CD8-positive, alpha-beta memory T cell (primary cell): ENCODE measurements around the gene LAMB2. TPM values are rescaled to one million over a fixed set of nuclear protein-coding genes. Genes with fewer than 3 reads are reported as not detected.

Source experiments
- CTCF ChIA-PET: fragments of 350-600 bp; sonication (Branson Sonifier 250); formaldehyde crosslinking; loops from one replicate; lab custom pipeline; 2021; ENCODE audit warnings: antibody characterized with exemption; lab: Charles Lee
- POLR2A ChIA-PET: fragments of 350-600 bp; sonication (Branson Sonifier 250); formaldehyde crosslinking; loops from one replicate; lab custom pipeline; 2021; ENCODE audit warnings: antibody characterized with exemption; lab: Charles Lee
- DNase-seq, 5 donors: peaks; one replicate each; pipeline versions ENCODE4 v3.0.0 to v3.0.0-alpha.2; 2020 to 2022; ENCODE audit warnings: mixed read lengths in 1 of 5
- H3K27ac ChIP-seq: one replicate; pipeline ENCODE4 v1.7.0; 2013; ENCODE audit warnings: low read depth, mild to moderate bottlenecking, low read length, moderate library complexity
- H3K27me3 ChIP-seq: 2 replicates; pipeline ENCODE4 v1.7.0; 2013; ENCODE audit warnings: low read length, mild to moderate bottlenecking; ENCODE audit not compliant: insufficient read depth, poor library complexity, severe bottlenecking
- H3K36me3 ChIP-seq: 2 replicates; pipeline ENCODE4 v1.7.0; 2013; ENCODE audit warnings: mild to moderate bottlenecking, low read length, moderate library complexity; ENCODE audit not compliant: insufficient read depth
- H3K4me1 ChIP-seq: 2 replicates; pipeline ENCODE4 v1.7.0; 2013; ENCODE audit warnings: mild to moderate bottlenecking, low read length, moderate library complexity; ENCODE audit not compliant: insufficient read depth
- H3K4me3 ChIP-seq: 2 replicates; pipeline ENCODE4 v1.7.0; 2013; ENCODE audit warnings: mild to moderate bottlenecking, low read length
- H3K9me3 ChIP-seq: 2 replicates; pipeline ENCODE4 v1.7.0; 2013; ENCODE audit warnings: mild to moderate bottlenecking, low read length
- H3K27ac Mint-ChIP-seq, 8 donors: one replicate each; pipeline ENCODE4 v1.8.0; 2020 to 2021; ENCODE audit warnings: mixed read lengths in 8 of 8, mild to moderate bottlenecking in 6 of 8, inconsistent platforms in 3 of 8, moderate library complexity in 3 of 8
- H3K27me3 Mint-ChIP-seq, 2 donors: one replicate each; pipeline ENCODE4 v1.8.0; 2020 to 2021; ENCODE audit warnings: mixed read lengths in 2 of 2, mild to moderate bottlenecking in 1 of 2, moderate library complexity in 1 of 2
- H3K36me3 Mint-ChIP-seq, 3 donors: one replicate each; pipeline ENCODE4 v1.8.0; 2020 to 2021; ENCODE audit warnings: mixed read lengths in 3 of 3, inconsistent platforms in 1 of 3, mild to moderate bottlenecking in 1 of 3
- H3K4me1 Mint-ChIP-seq, 3 donors: one replicate each; pipeline ENCODE4 v1.8.0; 2020 to 2021; ENCODE audit warnings: mixed read lengths in 3 of 3, inconsistent platforms in 1 of 3, mild to moderate bottlenecking in 1 of 3
- H3K4me3 Mint-ChIP-seq, 7 donors: one replicate each; pipeline ENCODE4 v1.8.0; 2020 to 2021; ENCODE audit warnings: mixed read lengths in 7 of 7, mild to moderate bottlenecking in 6 of 7, moderate library complexity in 4 of 7, inconsistent platforms in 2 of 7
- H3K9me3 Mint-ChIP-seq, 5 donors: one replicate each; pipeline ENCODE4 v1.8.0; 2020 to 2022; ENCODE audit warnings: mixed read lengths in 5 of 5, mild to moderate bottlenecking in 3 of 5, moderate library complexity in 2 of 5, inconsistent platforms in 1 of 5
- polyA plus RNA-seq: library from polyadenylated mRNA; unstranded; fragments of 300-500 nt; fragmentation: Illumina TruSeq; gene quantifications from one replicate; pipeline ENCODE4 v1.2.3, GENCODE V29; 2021
- total RNA-seq, 2 experiments: library from RNA; stranded (reverse); gene quantifications; one replicate each; pipeline ENCODE4 v1.2.3, GENCODE V29; 2021

The LAMB2 gene
- total and polyA plus RNA-seq, 3 experiments from 2014 or later, result 0.58 to 0.77 TPM; not detected in 1

- no peaks in the 10 kb centered on the region for H3K4me1 ChIP-seq
- CTCF ChIA-PET, result interaction anchor here (1.3 to 5.1 kb wide), 7 partner anchors 12 to 355 kb away, joined by 3 to 21 read pairs (median 5); partner anchors contain the start of genes IMPDH2, KLHDC8B, QRICH1 and USP19
- Mint-ChIP-seq H3K4me1 (peaks cover 2 to 15% (median 7%) of the 10 kb centered on the region in 3 donors), H3K27me3 (no peaks in the 10 kb centered on the region), H3K27ac (peak overlapping the region in 3 of 8 donors; percentile 36 to 86 (median 47)), H3K36me3 (peaks cover 0 to 19% (median 0%) of the 10 kb centered on the region in 3 donors), H3K9me3 (no peaks in the 10 kb centered on the region), H3K4me3 (no peak overlapping the region)
- H3K9me3 ChIP-seq, result no peaks in the 10 kb centered on the region
- POLR2A ChIA-PET, result interaction anchor here (1.0 kb wide), 1 partner anchor 38 kb away, joined by 3 read pairs; the partner anchor contains the start of gene USP19
- DNase-seq, result no peak
- H3K27ac ChIP-seq, result no peak overlapping the region
- no peaks in the 10 kb centered on the region for H3K36me3 ChIP-seq
- H3K27me3 ChIP-seq, result no peaks in the 10 kb centered on the region
- H3K4me3 ChIP-seq, result no peak overlapping the region
These were observed 25.9 kb upstream of the LAMB2 start for GRCh38 chr3:49158792-49159191.

DNA sequence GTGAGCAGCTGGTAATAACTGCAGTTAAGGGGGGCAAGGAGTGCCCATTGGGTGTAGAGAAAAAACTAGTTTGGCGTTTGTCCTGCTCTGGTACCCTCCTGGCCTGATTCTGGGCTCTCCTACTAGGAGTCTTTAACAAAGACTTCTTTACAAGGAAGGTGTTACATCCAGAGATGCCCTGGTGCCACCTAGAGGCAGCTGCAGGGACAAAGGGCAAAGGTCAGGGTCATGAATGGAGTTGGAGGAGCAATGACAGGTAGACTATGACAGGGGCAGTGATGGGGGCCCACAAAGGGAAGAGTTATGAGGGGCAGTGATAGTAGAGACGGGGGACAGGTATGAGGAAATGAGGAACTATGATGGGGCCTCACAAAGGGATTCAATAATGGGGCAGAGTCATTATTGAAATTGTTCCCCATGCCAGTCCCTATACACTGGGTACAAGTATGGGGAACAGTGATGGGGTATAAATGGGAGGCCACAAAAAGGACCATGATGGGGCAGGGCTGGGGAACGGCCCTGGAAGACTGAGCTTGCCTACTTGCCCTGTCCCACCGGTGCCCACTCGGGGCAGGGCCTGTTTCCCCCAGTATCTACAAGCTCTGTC, 25.4 kb upstream of the LAMB2 start:
- H3K27ac Mint-ChIP-seq, result peak overlapping the region in 6 of 8 donors; percentile 2 to 98 (median 40)
- Histone ChIP-seq H3K4me3 (no peak overlapping the region), H3K4me1 (no peaks in the 10 kb centered on the region), H3K9me3 (no peaks in the 10 kb centered on the region), H3K36me3 (no peaks in the 10 kb centered on the region), H3K27me3 (no peaks in the 10 kb centered on the region), H3K27ac (no peak overlapping the region)
- ChIA-PET CTCF (interaction anchor here (0.8 to 5.1 kb wide), 8 partner anchors 13 to 356 kb away, joined by 3 to 21 read pairs (median 5); partner anchors contain the start of genes IMPDH2, KLHDC8B, QRICH1 and USP19), POLR2A (interaction anchor here (1.0 kb wide), 1 partner anchor 37 kb away, joined by 3 read pairs; the partner anchor contains the start of gene USP19)
- peaks cover 0 to 12% (median 4%) of the 10 kb centered on the region in 3 donors for H3K4me1 Mint-ChIP-seq
- peak overlapping the region in 1 of 7 donors; percentile 2 for H3K4me3 Mint-ChIP-seq
- H3K9me3 Mint-ChIP-seq, result no peaks in the 10 kb centered on the region
- H3K27me3 Mint-ChIP-seq, result no peaks in the 10 kb centered on the region
- H3K36me3 Mint-ChIP-seq, result peaks cover 0 to 13% (median 0%) of the 10 kb centered on the region in 3 donors
- peak; percentile 36 to 78 (median 49) for DNase-seq

- Mint-ChIP-seq H3K27ac (peak overlapping the region in 2 of 8 donors; percentile 6 to 61), H3K9me3 (no peaks in the 10 kb centered on the region), H3K27me3 (no peaks in the 10 kb centered on the region), H3K4me3 (no peak overlapping the region), H3K4me1 (peaks cover 0 to 7% (median 4%) of the 10 kb centered on the region in 3 donors), H3K36me3 (peaks cover 0 to 8% (median 0%) of the 10 kb centered on the region in 3 donors)
- ChIA-PET POLR2A (interaction anchor here (0.6 to 0.9 kb wide), 2 partner anchors 64 to 620 kb away, joined by 3 read pairs; partner anchors contain the start of gene QRICH1), CTCF (interaction anchor here (0.8 to 5.1 kb wide), 7 partner anchors 13 to 173 kb away, joined by 4 to 21 read pairs (median 5); partner anchors contain the start of genes IMPDH2, KLHDC8B, P4HTM and USP19)
- Histone ChIP-seq H3K9me3 (no peaks in the 10 kb centered on the region), H3K36me3 (no peaks in the 10 kb centered on the region), H3K4me1 (no peaks in the 10 kb centered on the region), H3K27me3 (no peaks in the 10 kb centered on the region), H3K4me3 (no peak overlapping the region), H3K27ac (no peak overlapping the region)
- DNase-seq, result no peak
These were observed 24.4 kb upstream of the LAMB2 start for GRCh38 chr3:49157289-49157688.

- Mint-ChIP-seq H3K36me3 (no peaks in the 10 kb centered on the region), H3K4me1 (peaks cover 0 to 4% (median 0%) of the 10 kb centered on the region in 3 donors), H3K27ac (peak overlapping the region in 1 of 8 donors; percentile 60), H3K4me3 (no peak overlapping the region), H3K9me3 (no peaks in the 10 kb centered on the region), H3K27me3 (no peaks in the 10 kb centered on the region)
- no peaks in the 10 kb centered on the region for H3K27me3 ChIP-seq
- H3K4me3 ChIP-seq, result no peak overlapping the region
- H3K36me3 ChIP-seq, result no peaks in the 10 kb centered on the region
- ChIA-PET POLR2A (no interaction called here), CTCF (interaction anchor here (0.9 kb wide), 2 partner anchors 17 to 166 kb away, joined by 3 to 5 read pairs; partner anchors contain the start of gene KLHDC8B)
- no peaks in the 10 kb centered on the region for H3K9me3 ChIP-seq
- DNase-seq, result no peak
- H3K27ac ChIP-seq, result no peak overlapping the region
- H3K4me1 ChIP-seq, result no peaks in the 10 kb centered on the region
These were observed 20.6 kb upstream of the LAMB2 start for GRCh38 chr3:49153349-49153912.

DNA sequence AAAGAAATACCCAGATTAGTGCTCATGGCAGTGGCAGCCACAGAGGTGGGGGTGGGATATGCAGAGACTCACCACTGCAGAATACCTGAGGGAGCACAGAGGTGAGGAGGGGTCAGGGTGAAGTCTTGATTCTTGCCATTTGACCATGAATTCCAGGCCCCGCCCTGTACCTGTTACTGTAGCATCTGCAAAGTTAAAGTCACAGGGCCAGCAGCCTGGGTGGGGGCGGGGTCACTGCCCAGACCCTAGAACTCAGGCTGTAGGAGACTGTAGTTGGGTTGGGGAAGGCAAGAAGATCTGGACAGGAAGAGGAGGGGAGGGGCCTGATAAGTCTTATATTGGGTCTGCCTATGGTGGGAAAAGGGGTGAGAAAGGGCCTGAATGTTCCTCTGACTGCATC, 18.8 kb upstream of the LAMB2 start:
- H3K27me3 Mint-ChIP-seq, result no peaks in the 10 kb centered on the region
- peak overlapping the region in 1 of 8 donors; percentile 32 for H3K27ac Mint-ChIP-seq
- no peaks in the 10 kb centered on the region for H3K36me3 ChIP-seq
- H3K4me3 Mint-ChIP-seq, result no peak overlapping the region
- no peaks in the 10 kb centered on the region for H3K4me1 ChIP-seq
- H3K27ac ChIP-seq, result no peak overlapping the region
- POLR2A ChIA-PET, result no interaction called here
- CTCF ChIA-PET, result no interaction called here
- H3K4me3 ChIP-seq, result no peak overlapping the region
- H3K36me3 Mint-ChIP-seq, result no peaks in the 10 kb centered on the region
- H3K9me3 Mint-ChIP-seq, result no peaks in the 10 kb centered on the region
- H3K27me3 ChIP-seq, result no peaks in the 10 kb centered on the region
- no peak for DNase-seq
- H3K9me3 ChIP-seq, result no peaks in the 10 kb centered on the region
- H3K4me1 Mint-ChIP-seq, result no peaks in the 10 kb centered on the region

DNA sequence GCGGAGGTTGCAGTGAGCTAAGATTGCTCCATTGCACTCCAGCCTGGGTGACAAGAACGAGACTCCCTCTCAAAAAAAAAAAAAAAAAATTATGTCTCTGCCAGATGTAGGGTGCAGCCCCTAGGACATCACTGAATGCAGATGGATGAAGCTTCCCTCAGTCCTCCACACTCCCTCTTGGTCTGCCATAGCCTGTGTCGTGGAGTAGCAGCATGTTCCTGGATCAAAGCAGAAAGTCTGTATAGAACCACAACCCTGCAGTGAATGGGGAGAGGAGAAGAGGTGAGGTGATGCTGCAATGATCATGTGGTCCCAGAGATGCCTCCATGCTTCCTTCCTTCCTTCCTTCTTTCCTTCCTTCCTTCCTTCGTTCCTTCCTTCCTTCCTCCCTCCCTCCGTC, 15.3 kb upstream of the LAMB2 start:
- no peaks in the 10 kb centered on the region for H3K27me3 Mint-ChIP-seq
- no peak for DNase-seq
- ChIA-PET POLR2A (no interaction called here), CTCF (no interaction called here)
- Histone ChIP-seq H3K9me3 (no peaks in the 10 kb centered on the region), H3K4me3 (no peak overlapping the region), H3K36me3 (no peaks in the 10 kb centered on the region), H3K27ac (no peak overlapping the region), H3K4me1 (no peaks in the 10 kb centered on the region), H3K27me3 (no peaks in the 10 kb centered on the region)
- H3K27ac Mint-ChIP-seq, result peak overlapping the region in 1 of 8 donors; percentile 47
- no peak overlapping the region for H3K4me3 Mint-ChIP-seq
- H3K36me3 Mint-ChIP-seq, result no peaks in the 10 kb centered on the region
- no peaks in the 10 kb centered on the region for H3K9me3 Mint-ChIP-seq
- H3K4me1 Mint-ChIP-seq, result no peaks in the 10 kb centered on the region

DNA sequence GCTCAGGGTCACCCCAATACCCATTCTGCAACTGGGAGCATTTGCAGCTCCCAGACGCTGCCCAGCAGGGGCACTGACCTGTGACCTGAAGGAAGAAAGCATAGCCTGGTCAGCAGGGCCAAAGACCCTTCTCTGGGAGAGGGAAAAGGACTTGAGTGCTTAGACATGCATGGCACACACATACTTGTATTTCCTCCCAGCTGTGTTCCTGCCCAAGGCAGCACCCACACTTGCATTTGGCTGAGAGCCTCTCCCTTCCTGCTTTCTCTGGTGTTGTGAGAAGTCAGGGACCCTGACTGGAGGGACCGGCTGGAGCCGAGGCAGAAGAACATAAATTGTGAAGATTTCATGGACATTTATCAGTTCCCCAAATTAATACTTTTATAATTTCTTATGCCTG, 7.2 kb upstream of the LAMB2 start:
- Mint-ChIP-seq H3K4me3 (no peak overlapping the region), H3K27ac (no peak overlapping the region), H3K4me1 (no peaks in the 10 kb centered on the region), H3K27me3 (peaks cover 21 to 29% of the 10 kb centered on the region in 2 donors), H3K9me3 (peaks cover 0 to 12% (median 6%) of the 10 kb centered on the region in 5 donors), H3K36me3 (peaks cover 0 to 11% (median 0%) of the 10 kb centered on the region in 3 donors)
- no peak overlapping the region for H3K27ac ChIP-seq
- no peaks in the 10 kb centered on the region for H3K36me3 ChIP-seq
- no peaks in the 10 kb centered on the region for H3K4me1 ChIP-seq
- ChIA-PET POLR2A (no interaction called here), CTCF (no interaction called here)
- no peak for DNase-seq
- no peaks in the 10 kb centered on the region for H3K9me3 ChIP-seq
- H3K4me3 ChIP-seq, result no peak overlapping the region
- H3K27me3 ChIP-seq, result no peaks in the 10 kb centered on the region

DNA sequence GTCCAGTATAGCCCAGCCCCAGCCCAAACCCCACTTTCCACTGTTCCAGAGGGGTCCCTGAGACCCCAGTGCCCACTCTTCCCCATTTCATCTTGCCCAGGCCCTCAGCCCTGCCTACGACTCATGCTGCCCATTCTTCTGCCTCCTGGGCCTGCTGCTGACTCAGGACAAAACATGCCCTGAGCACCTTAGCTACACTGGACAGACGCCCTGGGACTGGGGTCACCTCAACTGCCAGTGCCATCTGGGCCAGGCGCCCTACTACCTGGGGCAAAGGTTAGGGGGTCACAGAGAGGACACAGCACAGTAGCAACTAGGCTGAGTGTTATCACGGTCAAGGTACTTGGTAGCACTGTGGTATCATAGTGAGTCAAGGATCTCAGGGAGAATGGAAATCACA, 2.6 kb upstream of the LAMB2 start:
- Mint-ChIP-seq H3K27ac (no peak overlapping the region), H3K4me1 (no peaks in the 10 kb centered on the region), H3K36me3 (no peaks in the 10 kb centered on the region), H3K4me3 (no peak overlapping the region), H3K9me3 (no peaks in the 10 kb centered on the region), H3K27me3 (peaks cover 16 to 53% of the 10 kb centered on the region in 2 donors)
- ChIA-PET POLR2A (no interaction called here), CTCF (no interaction called here)
- Histone ChIP-seq H3K4me1 (no peaks in the 10 kb centered on the region), H3K4me3 (no peak overlapping the region), H3K27ac (no peak overlapping the region), H3K9me3 (no peaks in the 10 kb centered on the region), H3K27me3 (no peaks in the 10 kb centered on the region), H3K36me3 (no peaks in the 10 kb centered on the region)
- DNase-seq, result no peak
